ENCODE measurements around the gene MLEC.

DNA sequence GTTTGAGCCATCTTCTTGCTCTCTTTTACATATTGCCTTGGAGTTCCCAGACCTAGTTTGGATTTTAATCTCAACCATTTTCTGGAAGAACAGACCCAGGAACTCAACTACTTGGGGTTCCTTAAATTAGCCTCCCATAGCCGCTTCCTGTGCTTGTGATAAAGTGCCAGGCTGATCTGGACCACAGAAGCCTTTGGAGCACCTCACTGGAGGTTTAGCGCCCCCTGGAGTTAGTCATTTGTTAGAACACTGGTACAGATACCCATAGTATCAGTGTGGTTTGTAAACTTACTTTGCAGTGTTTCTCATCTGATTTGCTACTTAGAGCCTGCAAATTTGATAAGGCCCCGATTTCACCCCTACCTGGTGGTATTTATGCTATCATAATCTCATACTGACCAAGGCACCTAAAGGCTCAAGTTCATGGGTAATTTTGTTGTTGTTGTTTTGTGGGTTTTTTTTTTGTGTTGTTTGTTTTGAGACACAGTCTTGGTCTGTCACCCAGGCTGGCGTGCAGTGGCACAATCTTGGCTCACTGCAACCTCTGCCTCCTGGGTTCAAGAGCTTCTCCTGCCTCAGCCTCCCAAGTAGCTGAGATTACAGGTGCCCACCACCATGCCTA, 27.0 kb downstream of the MLEC start:
- TF ChIP-seq CTCF (IDR thresholded peaks at IDR 0.05) (peak; percentile 56 to 93 (median 84)), POLR2A (IDR thresholded peaks at IDR 0.05) (no peak)
